ENCODE measurements around the gene FGFBP1. TPM values are rescaled to one million over a fixed set of nuclear protein-coding genes. Genes with fewer than 3 reads are reported as not detected.

Gene FGFBP1
- under 1 TPM in 1 of 3 donors, not detected in 2; 0.53 TPM for polyA plus RNA-seq

GRCh38 chr4:15938640-15939039 lies at the start of gene FGFBP1:
TSS of gene FGFBP1 (minus strand) at chr4:15938740. CDS start at chr4:15936632, 2,108 bp downstream.
- Mint-ChIP-seq H3K9me3 (no peaks in the 10 kb centered on the region), H3K27ac (no peak within 1 kb of the TSS), H3K4me3 (no peak within 1 kb of the TSS)

GRCh38 chr4:15988222-15988621 lies 49.7 kb upstream of the FGFBP1 start:
- H3K4me1 Mint-ChIP-seq, result peaks cover 28 to 40% of the 10 kb centered on the region in 2 donors
- DNase-seq, result no peak
- H3K36me3 Mint-ChIP-seq, result no peaks in the 10 kb centered on the region
- H3K27ac Mint-ChIP-seq, result no peak overlapping the region
- peaks cover 2 to 10% (median 8%) of the 10 kb centered on the region in 3 donors for H3K27me3 Mint-ChIP-seq (ENCODE audit: low read depth in 3 of 3)
- no peak overlapping the region for H3K4me3 Mint-ChIP-seq
- H3K9me3 Mint-ChIP-seq, result no peaks in the 10 kb centered on the region

More at GRCh38 chr4:15938640-15939039, at the start of gene FGFBP1:
- Mint-ChIP-seq H3K27me3 (ENCODE audit: low read depth in 3 of 3) (peaks cover 2 to 9% (median 3%) of the 10 kb centered on the region in 3 donors), H3K36me3 (peaks cover 0 to 13% (median 0%) of the 10 kb centered on the region in 3 donors), H3K4me1 (peaks cover 0 to 2% of the 10 kb centered on the region in 2 donors)
- no peak for DNase-seq

- Mint-ChIP-seq H3K36me3 (no peaks in the 10 kb centered on the region), H3K4me1 (peaks cover 27 to 36% of the 10 kb centered on the region in 2 donors), H3K9me3 (no peaks in the 10 kb centered on the region), H3K4me3 (no peak overlapping the region), H3K27me3 (ENCODE audit: low read depth in 3 of 3) (peaks cover 2 to 10% (median 7%) of the 10 kb centered on the region in 3 donors), H3K27ac (no peak overlapping the region)
- no peak for DNase-seq
Measured at GRCh38 chr4:15986907-15987306, 48.4 kb upstream of the FGFBP1 start.

- H3K36me3 Mint-ChIP-seq, result no peaks in the 10 kb centered on the region
- H3K27me3 Mint-ChIP-seq (ENCODE audit: low read depth in 3 of 3), result peaks cover 0 to 7% (median 4%) of the 10 kb centered on the region in 3 donors
- H3K27ac Mint-ChIP-seq, result peak overlapping the region in 2 of 6 donors; percentile 3 to 8
- no peaks in the 10 kb centered on the region for H3K9me3 Mint-ChIP-seq
- H3K4me3 Mint-ChIP-seq, result no peak overlapping the region
- no peak for DNase-seq
- H3K4me1 Mint-ChIP-seq, result peaks cover 10 to 11% of the 10 kb centered on the region in 2 donors
Measured at GRCh38 chr4:15983610-15984009, 45.1 kb upstream of the FGFBP1 start.

- Mint-ChIP-seq H3K27ac (no peak overlapping the region), H3K4me3 (no peak overlapping the region), H3K36me3 (no peaks in the 10 kb centered on the region), H3K9me3 (no peaks in the 10 kb centered on the region), H3K27me3 (ENCODE audit: low read depth in 3 of 3) (peaks cover 0 to 5% (median 1%) of the 10 kb centered on the region in 3 donors), H3K4me1 (peaks cover 4 to 5% of the 10 kb centered on the region in 2 donors)
- DNase-seq, result no peak
Measured at GRCh38 chr4:15982842-15983524, 44.4 kb upstream of the FGFBP1 start.

GRCh38 chr4:15976456-15977447 lies 38.2 kb upstream of the FGFBP1 start:
- Mint-ChIP-seq H3K9me3 (no peaks in the 10 kb centered on the region), H3K36me3 (peaks cover 0 to 5% (median 0%) of the 10 kb centered on the region in 3 donors), H3K27me3 (ENCODE audit: low read depth in 3 of 3) (peaks cover 3 to 6% (median 5%) of the 10 kb centered on the region in 3 donors), H3K27ac (no peak overlapping the region), H3K4me3 (no peak overlapping the region), H3K4me1 (peaks cover 3 to 9% of the 10 kb centered on the region in 2 donors)
- no peak for DNase-seq

- peak; percentile 61 to 66 (median 63) for DNase-seq
- no peaks in the 10 kb centered on the region for H3K9me3 Mint-ChIP-seq
- H3K27ac Mint-ChIP-seq, result peak overlapping the region in 5 of 6 donors; percentile 77 to 94 (median 87)
- H3K4me1 Mint-ChIP-seq, result peaks cover 13 to 21% of the 10 kb centered on the region in 2 donors
- peaks cover 0 to 14% (median 3%) of the 10 kb centered on the region in 3 donors for H3K36me3 Mint-ChIP-seq
- H3K27me3 Mint-ChIP-seq (ENCODE audit: low read depth in 3 of 3), result peaks cover 0 to 10% (median 3%) of the 10 kb centered on the region in 3 donors
- H3K4me3 Mint-ChIP-seq, result peak overlapping the region in 4 of 5 donors; percentile 12 to 49 (median 18)
Measured at GRCh38 chr4:15971068-15971801, 32.7 kb upstream of the FGFBP1 start.

- no peak for DNase-seq
- H3K4me3 Mint-ChIP-seq, result no peak overlapping the region
- peaks cover 0 to 8% (median 4%) of the 10 kb centered on the region in 3 donors for H3K27me3 Mint-ChIP-seq (ENCODE audit: low read depth in 3 of 3)
- H3K36me3 Mint-ChIP-seq, result peaks cover 0 to 18% (median 4%) of the 10 kb centered on the region in 3 donors
- H3K9me3 Mint-ChIP-seq, result no peaks in the 10 kb centered on the region
- H3K4me1 Mint-ChIP-seq, result peaks cover 29 to 41% of the 10 kb centered on the region in 2 donors
- peak overlapping the region in 4 of 6 donors; percentile 28 to 67 (median 43) for H3K27ac Mint-ChIP-seq
Measured at GRCh38 chr4:15968551-15969300, 30.2 kb upstream of the FGFBP1 start.

GRCh38 chr4:15965325-15965724 lies 26.8 kb upstream of the FGFBP1 start:
- Mint-ChIP-seq H3K9me3 (no peaks in the 10 kb centered on the region), H3K4me1 (peaks cover 46 to 54% of the 10 kb centered on the region in 2 donors), H3K27me3 (ENCODE audit: low read depth in 3 of 3) (peaks cover 14 to 25% (median 18%) of the 10 kb centered on the region in 3 donors), H3K27ac (peak overlapping the region in 4 of 6 donors; percentile 52 to 97 (median 74)), H3K4me3 (no peak overlapping the region), H3K36me3 (peaks cover 8 to 21% (median 12%) of the 10 kb centered on the region in 3 donors)
- DNase-seq, result no peak

GRCh38 chr4:15964159-15964558 lies 25.6 kb upstream of the FGFBP1 start:
- Mint-ChIP-seq H3K27ac (peak overlapping the region; percentile 96 to 98 (median 97)), H3K9me3 (no peaks in the 10 kb centered on the region), H3K36me3 (peaks cover 14 to 30% (median 18%) of the 10 kb centered on the region in 3 donors), H3K27me3 (ENCODE audit: low read depth in 3 of 3) (peaks cover 13 to 28% (median 18%) of the 10 kb centered on the region in 3 donors), H3K4me1 (peaks cover 57 to 65% of the 10 kb centered on the region in 2 donors), H3K4me3 (peak overlapping the region; percentile 25 to 94 (median 72))
- DNase-seq, result no peak

- H3K4me3 Mint-ChIP-seq, result peak overlapping the region; percentile 90 to 99 (median 94)
- no peaks in the 10 kb centered on the region for H3K9me3 Mint-ChIP-seq
- H3K27me3 Mint-ChIP-seq (ENCODE audit: low read depth in 3 of 3), result peaks cover 10 to 28% (median 18%) of the 10 kb centered on the region in 3 donors
- DNase-seq, result peak; percentile 87 to 88 (median 88)
- H3K27ac Mint-ChIP-seq, result peak overlapping the region; percentile 97 to 99 (median 98)
- H3K4me1 Mint-ChIP-seq, result peaks cover 63 to 71% of the 10 kb centered on the region in 2 donors
- H3K36me3 Mint-ChIP-seq, result peaks cover 18 to 33% (median 21%) of the 10 kb centered on the region in 3 donors
Measured at GRCh38 chr4:15963576-15963975, 25.0 kb upstream of the FGFBP1 start.

GRCh38 chr4:15963001-15963451 lies 24.5 kb upstream of the FGFBP1 start, which contains the start of gene FGFBP2:
TSS of gene FGFBP2 (minus strand) at chr4:15963175. CDS start at chr4:15963129, 46 bp downstream.
- peaks cover 69 to 77% of the 10 kb centered on the region in 2 donors for H3K4me1 Mint-ChIP-seq
- peaks cover 23 to 35% (median 23%) of the 10 kb centered on the region in 3 donors for H3K36me3 Mint-ChIP-seq
- peak within 1 kb of the TSS; percentile 97 to 99 (median 98) for H3K27ac Mint-ChIP-seq
- H3K4me3 Mint-ChIP-seq, result peak within 1 kb of the TSS; percentile 90 to 99 (median 94)
- no peaks in the 10 kb centered on the region for H3K9me3 Mint-ChIP-seq
- DNase-seq, result peak; percentile 83 to 87 (median 85)
- peaks cover 10 to 28% (median 18%) of the 10 kb centered on the region in 3 donors for H3K27me3 Mint-ChIP-seq (ENCODE audit: low read depth in 3 of 3)
